HepG2 (cell line): ENCODE data around the gene PPP2R1B. TPM values are rescaled to one million over a fixed set of nuclear protein-coding genes. Genes with fewer than 3 reads are reported as not detected.

ENCODE experiments used
- ATAC-seq: fragments of 200-7000 bp; cut with Tn5 transposase; 3 replicates; pipeline ENCODE4 v1.9.1; 2020; ENCODE audit warnings: mild to moderate bottlenecking, moderate library complexity
- BruUV-seq: library from RNA; stranded (reverse); fragments of 400-500 nt; replicated peaks from 2 replicates; lab custom pipeline; 2021; lab: Mats Ljungman, UMichigan
- CTCF ChIA-PET: fragments of 300-600 bp; formaldehyde crosslinking; extraction: SDS; loops from one replicate; lab custom pipeline; 2021; ENCODE audit warnings: low total read pairs, inconsistent platforms, low intra/inter-chr PET ratio; lab: Yijun Ruan, JAX
- POLR2A ChIA-PET: fragments of 350-600 bp; sonication (Branson Sonifier 250); formaldehyde crosslinking; loops from one replicate; lab custom pipeline; 2020; ENCODE audit warnings: antibody characterized with exemption, inconsistent platforms; lab: Yijun Ruan, JAX
- DNase-seq: peaks from one replicate; pipeline ENCODE4 v3.0.0-alpha.2; 2015; ENCODE audit warnings: low spot score
- FAIRE-seq: peaks from 3 replicates; lab custom pipeline; 2011; peaks lifted over from hg19 to GRCh38; lab: Jason Lieb, UNC
- H2AFZ ChIP-seq: one replicate; pipeline ENCODE4 v1.6.1; 2011; ENCODE audit warnings: low read length, inconsistent platforms
- H3K27ac ChIP-seq: fragments of 300-600 bp; 3 replicates; pipeline ENCODE4 v1.8.0; 2011; ENCODE audit warnings: mixed run types, mild to moderate bottlenecking, mixed read lengths, low read length, inconsistent platforms; ENCODE audit not compliant: insufficient read depth; ENCODE audit errors: extremely low read length
- H3K27me3 ChIP-seq, 2 experiments: fragments of 200-600 bp in 1 of 2; 2 replicates in 1 of 2; 3 replicates in 1 of 2; pipeline versions ENCODE4 v1.6.0 to v1.8.0; 2011; ENCODE audit warnings: low read length in 2 of 2, mild to moderate bottlenecking in 2 of 2, moderate library complexity in 2 of 2, inconsistent platforms in 1 of 2; ENCODE audit not compliant: insufficient read depth in 2 of 2, control insufficient read depth in 1 of 2
- H3K36me3 ChIP-seq, 2 experiments: fragments of 200-600 bp in 1 of 2; replicated peaks in 1 of 2; 2 replicates in 1 of 2; 3 replicates in 1 of 2; pipeline versions ENCODE4 v1.5.1 to v1.8.0; 2011; ENCODE audit warnings: low read length in 2 of 2, inconsistent platforms in 1 of 2; ENCODE audit not compliant: insufficient read depth in 2 of 2, control insufficient read depth in 1 of 2
- H3K4me1 ChIP-seq: 2 replicates; pipeline ENCODE4 v1.5.1; 2012; ENCODE audit warnings: low read length, inconsistent platforms; ENCODE audit not compliant: insufficient read depth
- H3K4me2 ChIP-seq: 2 replicates; pipeline ENCODE4 v1.6.0; 2011; ENCODE audit warnings: low read depth, low read length, inconsistent platforms
- H3K4me3 ChIP-seq, 3 experiments: fragments of 200-600 bp in 1 of 3; sonication (generic), shearing (Covaris generic) in 1 of 3; replicated peaks in 1 of 3; 2 replicates each; pipeline ENCODE4 v1.5.1; 2011 to 2016; ENCODE audit warnings: low read length in 3 of 3, inconsistent platforms in 2 of 3, low read depth in 2 of 3, mild to moderate bottlenecking in 2 of 3, control low read depth in 1 of 3, mixed read lengths in 1 of 3; ENCODE audit not compliant: insufficient read depth in 1 of 3
- H3K79me2 ChIP-seq: one replicate; pipeline ENCODE4 v1.6.1; 2011; ENCODE audit warnings: low read length, inconsistent platforms; ENCODE audit not compliant: insufficient read depth
- H3K9ac ChIP-seq: 2 replicates; pipeline ENCODE4 v1.6.0; 2011; ENCODE audit warnings: mild to moderate bottlenecking, low read depth, low read length, inconsistent platforms; ENCODE audit not compliant: insufficient read depth
- H3K9me3 ChIP-seq: 2 replicates; pipeline ENCODE4 v1.5.1; 2012; ENCODE audit warnings: mild to moderate bottlenecking, low read length
- H4K20me1 ChIP-seq: 2 replicates; pipeline ENCODE4 v1.6.0; 2011; ENCODE audit warnings: inconsistent platforms, mild to moderate bottlenecking, low read length, moderate library complexity; ENCODE audit not compliant: insufficient read depth
- KLF9 ChIP-seq: IDR thresholded peaks from 2 replicates; pipeline ENCODE4 v1.6.1; 2016; ENCODE audit warnings: low read depth
- MATR3 ChIP-seq: sonication (generic); formaldehyde crosslinking; IDR thresholded peaks from 2 replicates; pipeline ENCODE4 v1.4.0; 2020; ENCODE audit warnings: missing genetic modification reagents
- MBNL3 ChIP-seq: fragments of 250-450 bp; sonication (Bioruptor Pico); conservative IDR thresholded peaks from 2 replicates; pipeline ENCODE4 v1.8.0; 2022; ENCODE audit warnings: mild to moderate bottlenecking, inconsistent platforms
- MED1 ChIP-seq: sonication (generic); formaldehyde crosslinking; IDR thresholded peaks from 2 replicates; pipeline ENCODE4 v1.4.0; 2020; ENCODE audit warnings: missing genetic modification reagents
- MIXL1 ChIP-seq: IDR thresholded peaks from 2 replicates; pipeline ENCODE4 v1.6.1; 2016
- MYNN ChIP-seq: sonication (generic); formaldehyde crosslinking; IDR thresholded peaks from 2 replicates; pipeline ENCODE4 v1.4.0; 2020; ENCODE audit warnings: mild to moderate bottlenecking, low read depth, missing genetic modification reagents
- NFIC ChIP-seq: IDR thresholded peaks from 2 replicates; pipeline ENCODE4 v1.6.1; 2012; ENCODE audit warnings: mild to moderate bottlenecking, low read length, inconsistent platforms
- POLR2G ChIP-seq: fragments of 200-400 bp; formaldehyde crosslinking; IDR thresholded peaks from 2 replicates; pipeline ENCODE4 v1.6.1; 2018; ENCODE audit warnings: mild to moderate bottlenecking, low read depth, low read length, moderate library complexity
- SP5 ChIP-seq: IDR thresholded peaks from 2 replicates; pipeline ENCODE4 v1.6.1; 2016; ENCODE audit warnings: low read depth, borderline replicate concordance
- SRSF9 ChIP-seq: fragments of 200-400 bp; formaldehyde crosslinking; IDR thresholded peaks from 2 replicates; pipeline ENCODE4 v1.6.1; 2018; ENCODE audit warnings: borderline replicate concordance, mild to moderate bottlenecking, low read depth, low read length; ENCODE audit not compliant: insufficient read depth, poor library complexity, severe bottlenecking
- TBX3 ChIP-seq: fragments of 450-650 bp; IDR thresholded peaks from 2 replicates; pipeline ENCODE4 v1.6.1; 2017; ENCODE audit warnings: antibody characterized with exemption, mild to moderate bottlenecking, inconsistent platforms, borderline replicate concordance
- ZNF326 ChIP-seq: sonication (generic); formaldehyde crosslinking; IDR thresholded peaks from 2 replicates; pipeline ENCODE4 v1.4.0; 2020; ENCODE audit warnings: missing genetic modification reagents, borderline replicate concordance
- WGBS: methylation state at CpG from one replicate; pipeline ENCODE4 v1.1.6; 2017; ENCODE audit warnings: low lambda C conversion rate; 5-methylcytosine and 5-hydroxymethylcytosine counted together
- in situ Hi-C: cut with HindIII; loops from 2 replicates; pipeline ENCODE4 v1.10.0; 2017; ENCODE audit warnings: low pct_unique_long_range_greater_than_20kb; ENCODE audit not compliant: extremely low pct_ligation_motif_present
- intact Hi-C: fragments of 100-400 bp; cut with micrococcal nuclease; formaldehyde crosslinking; loops from one replicate; pipeline ENCODE4 v1.10.0; 2022; ENCODE audit not compliant: unreplicated experiment
- polyA plus RNA-seq, 8 experiments: library from polyadenylated mRNA; depleted of rRNA in 3 of 8; stranded (reverse) in 7 of 8; unstranded in 1 of 8; fragments of >200 nt; fragmentation: Illumina TruSeq in 4 of 8; extraction: Trizol in 4 of 8; gene quantifications; 2 replicates each; pipeline versions ENCODE4 v1.2.1 to v1.2.3, GENCODE V29; 2011 to 2016; ENCODE audit warnings: low read depth in 4 of 8, missing spikeins in 1 of 8, mixed read lengths in 1 of 8; ENCODE audit not compliant: insufficient read depth in 1 of 8
- total RNA-seq, 5 experiments: library from RNA; depleted of rRNA; stranded (reverse); fragments of >200 nt; fragmentation: Illumina TruSeq; extraction: Trizol; gene quantifications; 2 replicates each; pipeline ENCODE4 v1.2.3, GENCODE V29; 2016; ENCODE audit warnings: low read depth in 1 of 5
- TF ChIP-seq, protein P1 (sequence below): sonication (generic); formaldehyde crosslinking; IDR thresholded peaks from 2 replicates; pipeline ENCODE4 v1.4.0; 2020; ENCODE audit warnings: missing genetic modification reagents, borderline replicate concordance
- TF ChIP-seq, protein P2 (sequence below): IDR thresholded peaks from 2 replicates; pipeline ENCODE4 v1.6.1; 2016
- TF ChIP-seq, protein P3 (sequence below): sonication (generic); formaldehyde crosslinking; IDR thresholded peaks from 2 replicates; pipeline ENCODE4 v1.4.0; 2020; ENCODE audit warnings: missing genetic modification reagents, borderline replicate concordance
- TF ChIP-seq, protein P4 (sequence below): sonication (generic); formaldehyde crosslinking; IDR thresholded peaks from 2 replicates; pipeline ENCODE4 v1.5.0; 2020; ENCODE audit warnings: mild to moderate bottlenecking, low read depth, missing genetic modification reagents, borderline replicate concordance

Gene PPP2R1B
- total and polyA plus RNA-seq, 2 of the 13 experiments (the other 11 are each of a cell fraction or from before 2014, with no cell fraction given): 22.1 to 56.8 TPM

DNA sequence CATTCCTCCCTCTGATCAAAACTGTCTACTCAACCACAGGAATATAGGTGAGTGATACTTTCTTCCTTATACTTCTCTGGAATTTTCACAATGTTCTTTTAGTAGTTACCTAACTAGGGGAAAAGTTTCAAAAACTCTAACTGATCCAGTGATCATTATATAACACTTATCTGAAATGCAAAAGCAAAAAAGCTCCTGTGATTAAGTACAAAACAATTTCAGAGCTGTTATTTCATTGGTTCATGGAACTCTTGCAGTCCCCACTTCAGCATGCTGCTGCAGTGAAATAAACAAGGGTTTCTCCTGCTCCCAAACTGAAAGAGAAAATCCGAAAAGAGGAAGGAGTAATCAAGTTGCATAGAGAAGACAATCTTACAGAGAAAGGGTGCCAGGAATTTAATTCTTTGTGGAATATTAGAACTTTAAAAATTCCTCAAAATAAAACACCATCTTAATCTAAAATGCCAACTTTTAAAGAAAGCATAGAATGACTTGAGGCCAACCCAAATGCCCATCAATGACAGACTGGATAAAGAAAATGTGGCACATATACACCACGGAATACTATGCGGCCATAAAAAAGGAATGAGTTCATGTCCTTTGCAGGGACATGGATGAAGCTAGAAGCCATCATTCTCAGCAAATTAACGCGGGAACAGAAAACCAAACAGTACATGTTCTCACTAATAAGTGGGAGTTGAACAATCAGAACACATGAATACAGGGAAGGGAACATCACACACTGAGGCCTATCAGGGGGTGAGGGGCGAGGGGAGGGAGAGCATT, 20.3 kb downstream of the PPP2R1B start:
- ChIA-PET CTCF (no interaction called here), POLR2A (no interaction called here)
- no TSS peak for BruUV-seq
- Histone ChIP-seq H3K36me3 (peaks cover 11 to 82% of the 10 kb centered on the region in 2 experiments), H3K27me3 (no peaks in the 10 kb centered on the region), H3K4me1 (no peaks in the 10 kb centered on the region), H3K4me3 (no peak overlapping the region), H3K4me2 (no peak overlapping the region), H3K27ac (no peak overlapping the region), H3K9me3 (no peaks in the 10 kb centered on the region), H3K79me2 (no peaks in the 10 kb centered on the region), H2AFZ (no peak overlapping the region), H3K9ac (no peak overlapping the region), H4K20me1 (no peaks in the 10 kb centered on the region)
- no peak for DNase-seq
- no peak for FAIRE-seq
- in situ Hi-C loops (no loop called here), intact Hi-C loops (no loop called here)
- TF ChIP-seq, protein P1, sequence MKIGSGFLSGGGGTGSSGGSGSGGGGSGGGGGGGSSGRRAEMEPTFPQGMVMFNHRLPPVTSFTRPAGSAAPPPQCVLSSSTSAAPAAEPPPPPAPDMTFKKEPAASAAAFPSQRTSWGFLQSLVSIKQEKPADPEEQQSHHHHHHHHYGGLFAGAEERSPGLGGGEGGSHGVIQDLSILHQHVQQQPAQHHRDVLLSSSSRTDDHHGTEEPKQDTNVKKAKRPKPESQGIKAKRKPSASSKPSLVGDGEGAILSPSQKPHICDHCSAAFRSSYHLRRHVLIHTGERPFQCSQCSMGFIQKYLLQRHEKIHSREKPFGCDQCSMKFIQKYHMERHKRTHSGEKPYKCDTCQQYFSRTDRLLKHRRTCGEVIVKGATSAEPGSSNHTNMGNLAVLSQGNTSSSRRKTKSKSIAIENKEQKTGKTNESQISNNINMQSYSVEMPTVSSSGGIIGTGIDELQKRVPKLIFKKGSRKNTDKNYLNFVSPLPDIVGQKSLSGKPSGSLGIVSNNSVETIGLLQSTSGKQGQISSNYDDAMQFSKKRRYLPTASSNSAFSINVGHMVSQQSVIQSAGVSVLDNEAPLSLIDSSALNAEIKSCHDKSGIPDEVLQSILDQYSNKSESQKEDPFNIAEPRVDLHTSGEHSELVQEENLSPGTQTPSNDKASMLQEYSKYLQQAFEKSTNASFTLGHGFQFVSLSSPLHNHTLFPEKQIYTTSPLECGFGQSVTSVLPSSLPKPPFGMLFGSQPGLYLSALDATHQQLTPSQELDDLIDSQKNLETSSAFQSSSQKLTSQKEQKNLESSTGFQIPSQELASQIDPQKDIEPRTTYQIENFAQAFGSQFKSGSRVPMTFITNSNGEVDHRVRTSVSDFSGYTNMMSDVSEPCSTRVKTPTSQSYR (CRISPR knock-in tag): no peak
- no peak for TF ChIP-seq TBX3
- TF ChIP-seq, protein P2, sequence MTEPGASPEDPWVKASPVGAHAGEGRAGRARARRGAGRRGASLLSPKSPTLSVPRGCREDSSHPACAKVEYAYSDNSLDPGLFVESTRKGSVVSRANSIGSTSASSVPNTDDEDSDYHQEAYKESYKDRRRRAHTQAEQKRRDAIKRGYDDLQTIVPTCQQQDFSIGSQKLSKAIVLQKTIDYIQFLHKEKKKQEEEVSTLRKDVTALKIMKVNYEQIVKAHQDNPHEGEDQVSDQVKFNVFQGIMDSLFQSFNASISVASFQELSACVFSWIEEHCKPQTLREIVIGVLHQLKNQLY (CRISPR knock-in tag): no peak
- TF ChIP-seq, protein P3, sequence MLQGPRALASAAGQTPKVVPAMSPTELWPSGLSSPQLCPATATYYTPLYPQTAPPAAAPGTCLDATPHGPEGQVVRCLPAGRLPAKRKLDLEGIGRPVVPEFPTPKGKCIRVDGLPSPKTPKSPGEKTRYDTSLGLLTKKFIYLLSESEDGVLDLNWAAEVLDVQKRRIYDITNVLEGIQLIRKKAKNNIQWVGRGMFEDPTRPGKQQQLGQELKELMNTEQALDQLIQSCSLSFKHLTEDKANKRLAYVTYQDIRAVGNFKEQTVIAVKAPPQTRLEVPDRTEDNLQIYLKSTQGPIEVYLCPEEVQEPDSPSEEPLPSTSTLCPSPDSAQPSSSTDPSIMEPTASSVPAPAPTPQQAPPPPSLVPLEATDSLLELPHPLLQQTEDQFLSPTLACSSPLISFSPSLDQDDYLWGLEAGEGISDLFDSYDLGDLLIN (CRISPR knock-in tag): no peak
- TF ChIP-seq MBNL3 (CRISPR knock-in tag): no peak
- TF ChIP-seq SP5 (CRISPR knock-in tag): no peak
- no peak for TF ChIP-seq MYNN (CRISPR knock-in tag)
- TF ChIP-seq SRSF9: no peak
- no peak for TF ChIP-seq KLF9
- TF ChIP-seq MIXL1 (CRISPR knock-in tag): no peak
- TF ChIP-seq ZNF326 (CRISPR knock-in tag): no peak
- no peak for TF ChIP-seq NFIC
- TF ChIP-seq MED1: no peak
- TF ChIP-seq POLR2G: no peak
- TF ChIP-seq, protein P4, sequence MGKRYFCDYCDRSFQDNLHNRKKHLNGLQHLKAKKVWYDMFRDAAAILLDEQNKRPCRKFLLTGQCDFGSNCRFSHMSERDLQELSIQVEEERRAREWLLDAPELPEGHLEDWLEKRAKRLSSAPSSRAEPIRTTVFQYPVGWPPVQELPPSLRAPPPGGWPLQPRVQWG (CRISPR knock-in tag): no peak
- TF ChIP-seq MATR3 (CRISPR knock-in tag): no peak
- no peak for ATAC-seq
- 95% methylated on average over 6 of the region's 6 CpGs for WGBS
